ENCODE measurements around the gene CLCN4.

Gene CLCN4

DNA sequence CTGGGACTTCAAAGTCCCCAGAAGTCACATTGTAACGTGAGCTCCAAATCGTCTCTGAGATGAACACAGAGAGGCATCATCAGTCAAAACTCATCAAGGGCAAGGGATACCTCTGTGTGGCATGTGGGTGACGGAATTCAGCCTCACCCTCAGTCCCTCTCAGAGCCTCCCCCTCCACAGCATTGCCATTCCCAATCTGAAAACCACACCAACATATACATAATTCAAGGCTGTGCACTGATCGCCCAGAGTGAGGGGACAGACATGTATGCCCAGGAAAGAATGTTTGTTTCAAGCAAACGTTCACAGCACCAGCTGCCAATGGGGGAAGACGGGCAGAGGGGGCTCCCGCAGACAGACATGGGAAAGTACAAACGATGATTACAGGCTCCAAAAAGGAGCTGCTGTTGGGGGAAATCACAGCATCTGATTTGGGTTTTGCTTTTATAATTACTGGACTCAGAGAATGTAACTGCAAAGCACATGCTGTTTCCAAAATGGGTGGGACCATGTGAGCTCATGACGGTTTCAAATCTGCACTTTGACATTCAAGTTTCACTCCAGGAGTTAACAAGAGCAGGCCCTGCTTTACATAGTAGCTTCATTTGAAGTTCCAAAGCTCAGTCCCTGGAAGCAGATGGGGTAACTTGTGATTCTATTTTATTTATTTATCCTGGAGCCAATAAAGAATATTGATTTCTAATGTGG is 88.3 kb downstream of the CLCN4 start:
- DNase-seq: no peak

- no peak for DNase-seq
Measured at GRCh38 chrX:10245886-10246285, 89.1 kb downstream of the CLCN4 start.

- no peak for DNase-seq
Measured at GRCh38 chrX:10246297-10246696, 89.5 kb downstream of the CLCN4 start.

DNA sequence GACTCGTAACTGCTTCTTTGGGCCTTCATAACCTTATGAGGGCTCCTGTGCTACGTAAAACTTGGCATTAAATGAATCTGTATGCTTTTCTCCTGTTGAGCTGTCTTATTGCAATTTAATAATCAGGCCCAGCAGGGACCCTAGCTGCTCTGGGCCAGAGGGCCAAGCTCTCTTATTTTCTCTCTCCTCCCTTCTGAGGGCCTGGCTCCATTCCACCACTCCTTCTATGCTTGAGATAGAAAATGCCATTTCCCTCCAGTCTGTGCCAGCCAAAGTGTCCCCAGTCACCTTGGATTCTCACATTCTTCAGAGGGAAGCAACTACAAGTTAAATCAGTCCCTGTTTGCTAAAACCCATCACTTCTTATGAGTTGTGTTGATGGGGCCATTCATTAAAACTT is 90.1 kb downstream of the CLCN4 start:
- no peak for DNase-seq

DNA sequence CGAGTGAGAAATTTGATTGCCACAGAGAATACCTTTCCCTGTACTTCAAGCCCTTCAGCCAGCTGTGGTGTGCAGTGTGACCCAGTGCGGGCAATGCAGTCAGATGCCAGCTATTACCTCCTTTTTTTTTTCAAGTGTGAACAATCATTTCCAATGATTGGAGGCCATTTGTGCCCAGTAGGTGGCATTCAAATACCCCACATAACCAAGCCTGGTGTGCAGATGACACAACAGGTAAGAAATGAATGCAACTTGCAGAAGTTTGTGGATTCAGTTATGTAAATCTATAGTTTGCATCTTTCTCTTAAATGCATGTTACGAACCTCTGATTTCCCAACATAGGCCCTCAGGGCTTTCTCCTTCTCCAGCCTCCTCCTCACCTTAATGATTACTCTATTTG is 98.0 kb downstream of the CLCN4 start:
- DNase-seq: peak; percentile 21

DNA sequence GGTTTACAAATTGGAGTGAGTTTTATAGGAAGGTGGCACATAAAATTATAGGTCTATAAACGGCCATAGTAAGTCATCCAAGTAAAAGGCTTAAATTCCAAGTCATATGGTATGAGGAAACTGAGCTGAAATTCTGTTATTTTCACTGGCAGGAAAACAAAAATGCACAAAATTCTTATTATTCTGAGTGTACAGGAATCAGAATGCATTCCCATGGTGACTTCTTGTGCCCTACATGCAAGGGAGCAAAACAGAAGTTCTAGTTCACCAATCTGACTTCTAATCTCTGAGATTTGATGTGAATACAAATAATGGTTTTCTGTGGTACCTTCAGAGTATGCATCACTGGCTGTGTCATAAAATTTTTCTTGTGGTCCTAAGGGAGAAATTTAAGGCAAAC is 102.9 kb downstream of the CLCN4 start:
- DNase-seq: no peak

DNA sequence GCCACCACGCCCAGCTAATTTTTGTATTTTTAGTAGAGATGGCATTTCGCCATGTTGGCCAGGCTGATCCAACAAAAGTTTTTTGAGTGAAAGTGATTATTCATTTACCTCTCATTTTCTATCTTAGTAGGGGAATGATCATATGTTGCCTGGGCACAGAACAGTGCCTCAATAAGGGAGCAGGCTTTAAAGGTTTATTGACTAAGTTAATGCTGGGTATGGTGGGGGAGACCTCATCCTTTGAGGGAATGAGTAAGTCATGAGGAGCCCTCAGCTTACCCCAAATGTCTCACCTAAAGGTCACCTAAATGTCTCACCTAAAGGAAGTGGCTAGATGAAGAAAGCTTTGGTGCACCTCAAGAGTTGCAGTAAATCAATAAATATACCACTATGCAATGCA is 109.0 kb downstream of the CLCN4 start:
- DNase-seq: no peak

DNA sequence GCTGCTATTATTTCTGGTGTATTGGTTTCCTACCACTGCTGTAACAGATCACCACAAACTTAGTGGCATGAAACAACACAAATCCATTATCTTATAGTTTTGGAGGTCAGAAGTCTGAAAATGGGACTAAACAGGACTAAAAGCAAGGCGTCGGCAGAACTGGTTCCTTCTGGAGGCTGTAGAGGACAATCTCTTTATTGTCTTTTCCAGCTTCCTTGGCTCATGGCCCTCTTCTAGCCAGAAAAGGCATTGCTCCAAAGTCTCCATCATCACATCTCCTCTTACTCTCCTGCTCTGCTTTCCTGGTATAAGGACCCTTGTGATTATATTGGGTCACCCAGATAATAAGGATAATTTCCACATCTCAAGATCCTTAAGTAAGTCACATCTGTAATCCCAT is 121.9 kb downstream of the CLCN4 start:
- DNase-seq: peak; percentile 86

DNA sequence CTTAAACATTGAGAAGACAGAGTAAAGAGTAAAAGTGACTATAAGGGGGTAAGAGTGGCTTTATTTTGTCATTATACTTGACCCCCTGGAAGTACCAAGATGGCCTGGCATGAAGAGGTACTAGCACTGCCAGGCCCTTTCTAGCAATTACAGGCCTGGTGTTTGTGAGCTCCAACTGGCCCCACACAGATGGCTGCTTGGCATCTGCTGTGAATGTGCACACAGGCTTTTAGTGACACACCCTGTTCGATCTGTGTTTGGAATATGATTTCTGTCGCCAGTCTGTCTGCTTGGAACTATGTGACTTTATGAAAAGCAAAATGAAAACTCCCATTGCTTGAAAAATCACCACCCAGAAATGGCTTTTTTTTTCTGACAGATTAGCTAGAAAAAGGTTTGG is 123.3 kb downstream of the CLCN4 start:
- DNase-seq: peak; percentile 42

DNA sequence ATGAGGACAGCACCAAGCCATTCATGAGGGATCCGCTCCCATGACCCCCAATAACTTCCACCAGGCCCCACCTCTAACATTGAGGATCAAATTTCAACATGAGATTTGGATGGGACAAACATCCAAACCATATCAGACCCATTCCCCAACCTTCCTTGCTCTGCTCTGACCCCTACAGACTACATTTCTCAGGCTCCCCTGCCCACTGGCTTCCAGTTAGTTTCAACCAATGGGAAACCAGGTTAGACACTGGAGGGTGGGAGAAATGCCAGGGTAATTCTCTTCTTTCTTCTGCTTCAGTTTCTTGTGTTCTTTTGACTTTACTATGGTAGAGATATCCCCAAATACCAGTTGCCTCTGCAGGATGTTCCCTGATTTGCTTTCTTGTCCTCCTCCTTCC is 125.7 kb downstream of the CLCN4 start:
- no peak for DNase-seq

GRCh38 chrX:10286195-10286594 is 129.4 kb downstream of the CLCN4 start:
- no peak for DNase-seq
